GM10248 (cell line): ENCODE data around the gene RNLS.

Experiments used
- CTCF ChIA-PET: fragments of 300-600 bp; sonication (Branson Sonifier 250); formaldehyde crosslinking; extraction: SDS; loops from one replicate; lab custom pipeline; 2021; ENCODE audit warnings: antibody characterized with exemption; lab: Yijun Ruan, JAX
- POLR2A ChIA-PET: fragments of 350-650 bp; sonication (Branson Sonifier 250); formaldehyde crosslinking; extraction: SDS; loops from one replicate; lab custom pipeline; 2020; ENCODE audit warnings: antibody characterized with exemption; lab: Yijun Ruan, JAX
- DNase-seq: peaks from one replicate; pipeline ENCODE4 v3.0.0; 2012; ENCODE audit errors: extremely low spot score
- TF ChIP-seq, protein P1 (sequence below): IDR thresholded peaks from 2 replicates; pipeline ENCODE4 v1.5.1; 2012; ENCODE audit warnings: mild to moderate bottlenecking, low read depth; ENCODE audit errors: extremely low read depth, missing control alignments, control extremely low read depth

Gene RNLS

DNA sequence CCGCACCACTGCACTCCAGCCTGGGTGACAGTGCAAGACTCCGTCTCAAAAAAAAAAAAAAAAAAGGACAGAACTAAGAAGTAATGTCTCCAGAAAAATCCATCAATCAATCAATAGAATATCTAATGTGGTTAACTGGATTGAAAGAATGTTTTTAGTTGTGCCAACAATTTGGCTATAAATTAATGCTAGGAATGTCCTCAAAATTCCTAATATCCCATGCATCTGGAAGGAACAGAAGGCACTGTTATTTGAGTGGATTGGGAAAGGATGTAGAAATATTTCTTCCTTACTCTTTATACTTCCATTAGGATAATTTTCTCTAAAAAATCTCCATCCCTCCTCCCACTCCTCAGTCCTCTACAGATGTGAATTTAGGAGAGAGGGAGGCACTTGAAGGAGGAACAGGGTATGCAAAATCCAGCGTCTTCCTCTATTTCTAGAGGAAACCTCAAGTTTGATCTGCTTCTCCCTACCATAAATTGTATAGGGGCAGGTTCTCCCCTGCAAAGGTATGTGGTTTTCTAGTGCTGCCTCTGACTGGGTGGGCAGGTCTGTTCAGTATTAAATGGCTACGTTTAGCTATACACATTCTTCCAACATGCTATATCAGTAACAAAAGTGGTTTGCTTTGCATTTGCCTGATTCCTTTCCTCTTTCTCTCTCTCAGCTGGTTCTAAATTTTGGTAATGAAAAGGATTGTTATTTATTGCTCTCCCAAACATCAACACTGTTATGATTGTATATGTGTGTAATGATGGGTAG is 54.1 kb downstream of the RNLS start:
- ChIA-PET POLR2A (no interaction called here), CTCF (no interaction called here)
- TF ChIP-seq, protein P1, sequence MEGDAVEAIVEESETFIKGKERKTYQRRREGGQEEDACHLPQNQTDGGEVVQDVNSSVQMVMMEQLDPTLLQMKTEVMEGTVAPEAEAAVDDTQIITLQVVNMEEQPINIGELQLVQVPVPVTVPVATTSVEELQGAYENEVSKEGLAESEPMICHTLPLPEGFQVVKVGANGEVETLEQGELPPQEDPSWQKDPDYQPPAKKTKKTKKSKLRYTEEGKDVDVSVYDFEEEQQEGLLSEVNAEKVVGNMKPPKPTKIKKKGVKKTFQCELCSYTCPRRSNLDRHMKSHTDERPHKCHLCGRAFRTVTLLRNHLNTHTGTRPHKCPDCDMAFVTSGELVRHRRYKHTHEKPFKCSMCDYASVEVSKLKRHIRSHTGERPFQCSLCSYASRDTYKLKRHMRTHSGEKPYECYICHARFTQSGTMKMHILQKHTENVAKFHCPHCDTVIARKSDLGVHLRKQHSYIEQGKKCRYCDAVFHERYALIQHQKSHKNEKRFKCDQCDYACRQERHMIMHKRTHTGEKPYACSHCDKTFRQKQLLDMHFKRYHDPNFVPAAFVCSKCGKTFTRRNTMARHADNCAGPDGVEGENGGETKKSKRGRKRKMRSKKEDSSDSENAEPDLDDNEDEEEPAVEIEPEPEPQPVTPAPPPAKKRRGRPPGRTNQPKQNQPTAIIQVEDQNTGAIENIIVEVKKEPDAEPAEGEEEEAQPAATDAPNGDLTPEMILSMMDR = no peak
- no peak for DNase-seq

DNA sequence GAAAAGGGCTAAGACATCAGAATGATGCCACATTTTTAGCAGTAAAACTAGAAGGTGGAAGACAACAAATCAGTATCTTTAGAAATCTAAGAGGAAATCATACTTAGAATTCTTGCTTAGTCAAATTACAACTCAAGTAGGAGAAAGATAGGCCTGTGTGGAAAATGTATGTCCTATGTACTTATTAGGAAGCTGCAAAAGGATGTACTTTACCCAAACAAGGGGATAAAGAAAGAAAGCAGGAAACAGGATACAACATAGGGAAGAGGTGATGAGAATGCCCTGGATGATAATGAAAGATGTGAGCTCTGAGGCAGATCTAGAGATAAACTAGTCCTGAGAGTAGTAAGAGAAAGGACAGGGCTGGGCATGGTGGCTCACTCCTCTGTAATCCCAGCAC is 54.9 kb downstream of the RNLS start:
- ChIA-PET POLR2A (no interaction called here), CTCF (no interaction called here)

DNA sequence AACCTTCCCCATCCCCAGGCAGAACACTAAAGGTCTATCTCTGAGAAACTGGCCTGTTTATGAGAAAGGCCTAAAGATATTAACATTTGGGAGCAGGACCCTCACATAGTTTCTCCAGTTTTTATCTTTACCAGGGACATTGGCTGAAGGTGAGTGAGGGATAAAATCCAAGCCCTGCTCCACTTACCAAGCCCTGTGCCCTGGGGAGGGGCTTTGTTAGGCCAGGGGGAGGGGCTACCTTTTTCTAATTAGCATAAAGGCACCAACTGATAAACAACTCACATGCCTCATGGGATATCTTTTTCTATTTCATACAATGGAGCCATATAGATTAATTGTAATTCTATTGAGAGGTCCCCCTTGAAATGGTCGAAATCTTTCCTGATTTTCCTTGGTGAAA is 55.9 kb downstream of the RNLS start:
- TF ChIP-seq, protein P1 = no peak
- ChIA-PET CTCF (interaction anchor here (2.1 kb wide), 1 partner anchor 20 kb away, joined by 6 read pairs; no protein-coding TSS in a partner anchor), POLR2A (no interaction called here)
- DNase-seq = no peak

More for the DNA sequence above, 54.9 kb downstream of the RNLS start:
- no peak for DNase-seq
- TF ChIP-seq, protein P1 = no peak

DNA sequence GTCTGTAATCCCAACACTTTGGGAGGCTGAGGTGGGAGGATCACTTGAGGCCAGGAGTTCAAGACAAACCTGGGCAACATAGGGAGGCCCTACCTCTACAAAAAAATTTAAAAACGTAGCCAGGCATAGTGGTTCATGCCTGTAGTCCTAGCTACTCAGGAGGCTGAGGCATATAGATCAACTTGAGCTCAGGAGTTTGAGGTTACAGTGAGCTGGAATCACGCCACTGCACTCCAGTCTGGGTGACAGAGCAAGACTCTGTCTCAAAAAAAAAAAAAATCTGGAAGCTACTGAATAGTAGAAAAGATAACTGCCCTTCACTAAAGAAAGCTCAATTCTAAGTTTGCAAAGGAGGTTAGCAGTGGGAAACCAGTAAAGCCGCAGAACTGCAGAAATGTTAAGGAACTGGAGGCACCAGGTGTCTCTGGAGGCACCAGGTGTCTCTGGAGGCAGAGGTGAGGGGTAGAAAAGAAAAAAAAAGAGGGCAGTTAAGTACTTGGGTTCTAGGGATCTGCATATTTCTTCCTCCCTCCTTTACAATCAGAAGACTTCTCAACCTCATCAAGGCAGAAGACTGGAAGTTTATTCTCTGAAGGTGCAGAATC is 56.5 kb downstream of the RNLS start:
- CTCF ChIA-PET = interaction anchor here (2.1 kb wide), 1 partner anchor 19 kb away, joined by 6 read pairs; no protein-coding TSS in a partner anchor
- no peak for DNase-seq
- TF ChIP-seq, protein P1 = no peak
- POLR2A ChIA-PET = no interaction called here

DNA sequence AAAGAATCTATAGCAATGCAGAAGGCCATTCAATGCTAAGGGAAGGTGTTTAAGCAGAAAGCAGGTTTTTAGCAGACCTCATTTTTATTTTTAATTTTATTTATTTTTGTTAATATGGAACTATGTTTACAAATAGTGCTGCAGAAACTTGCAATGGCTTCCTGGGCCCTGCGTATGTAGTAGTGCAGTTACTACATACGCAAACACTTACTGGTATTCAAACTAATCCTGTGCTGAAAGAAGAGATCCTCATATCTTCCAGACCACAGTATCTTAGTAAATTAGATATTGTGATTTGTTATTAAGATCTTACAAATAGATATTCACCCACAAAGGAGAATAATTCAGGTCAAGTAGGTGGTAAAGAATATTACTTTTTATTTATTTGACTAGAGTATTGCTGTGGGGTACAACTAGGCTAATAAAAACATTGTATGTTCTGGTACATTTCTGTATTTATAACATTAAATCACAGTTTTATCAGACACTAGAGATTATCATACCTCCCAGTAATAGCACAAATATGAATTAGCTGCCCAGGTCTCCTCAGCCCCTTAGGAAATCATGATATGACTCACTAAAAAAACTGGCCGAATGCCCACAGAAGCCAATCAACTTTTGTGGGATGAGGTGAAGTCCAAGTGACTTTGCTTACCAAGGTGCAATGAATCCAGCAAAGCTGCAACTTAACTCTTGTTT is 57.6 kb downstream of the RNLS start:
- no peak for DNase-seq
- POLR2A ChIA-PET = no interaction called here
- TF ChIP-seq, protein P1 = no peak
- CTCF ChIA-PET = interaction anchor here (2.1 kb wide), 1 partner anchor 18 kb away, joined by 6 read pairs; no protein-coding TSS in a partner anchor

DNA sequence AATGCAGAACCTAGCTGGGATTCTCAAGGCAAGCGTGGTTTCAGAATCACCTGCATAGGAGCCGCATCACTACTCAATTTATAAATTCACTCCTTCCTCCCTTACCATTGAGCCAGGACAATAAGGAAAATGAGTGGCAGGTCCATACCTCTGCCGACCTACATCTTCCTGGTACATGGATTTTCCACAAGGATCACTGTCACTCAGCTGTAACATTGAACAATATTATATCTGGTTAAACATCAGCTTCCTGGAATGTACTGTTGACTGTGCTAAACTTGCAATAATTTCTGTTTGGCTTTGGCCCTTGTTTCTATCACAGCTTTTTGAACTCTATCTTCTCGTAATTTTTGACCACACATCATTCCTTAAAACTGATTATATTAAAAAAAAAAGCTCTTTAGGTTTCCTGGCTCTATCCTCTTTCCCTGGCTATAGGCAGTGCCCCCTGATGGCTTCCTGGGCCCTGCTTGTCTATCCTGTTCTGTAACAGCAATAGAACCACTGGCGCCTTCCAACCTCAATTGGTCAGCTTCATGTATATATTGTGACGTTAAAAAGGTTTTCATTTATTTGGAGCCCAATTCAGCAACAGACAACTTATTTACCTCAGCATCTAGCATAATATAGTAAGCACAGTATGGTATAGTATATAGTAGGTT is 59.2 kb downstream of the RNLS start:
- POLR2A ChIA-PET = no interaction called here

More for the DNA sequence above, 59.2 kb downstream of the RNLS start:
- no peak for DNase-seq
- TF ChIP-seq, protein P1 = no peak
- CTCF ChIA-PET = interaction anchor here (1.4 kb wide), 2 partner anchors 16 to 28 kb away, joined by 3 read pairs; no protein-coding TSS in a partner anchor
